B cell (primary cell): ENCODE results near the gene KAZN. TPM values are rescaled to one million over a fixed set of nuclear protein-coding genes. Genes with fewer than 3 reads are reported as not detected.

Source experiments
- ATAC-seq: fragments of 200-7000 bp; cut with Tn5 transposase; one replicate; pipeline ENCODE4 v1.10.0; 2021; ENCODE audit warnings: low read depth, mild to moderate bottlenecking, moderate number of reproducible peaks, moderate library complexity
- CTCF ChIA-PET: fragments of 350-600 bp; sonication (Branson Sonifier 250); formaldehyde crosslinking; loops from one replicate; lab custom pipeline; 2021; ENCODE audit warnings: antibody characterized with exemption, inconsistent platforms; lab: Charles Lee
- POLR2A ChIA-PET: fragments of 350-600 bp; sonication (Branson Sonifier 250); formaldehyde crosslinking; loops from one replicate; lab custom pipeline; 2021; ENCODE audit warnings: antibody characterized with exemption; lab: Charles Lee
- DNase-seq: peaks from one replicate; pipeline ENCODE4 v3.0.0; 2013
- H2AFZ ChIP-seq: 2 replicates; pipeline ENCODE4 v1.6.1; 2012; ENCODE audit warnings: mild to moderate bottlenecking, low read depth, low read length; ENCODE audit not compliant: insufficient read depth, poor library complexity, severe bottlenecking
- H3K27ac ChIP-seq, 2 donors: 1 replicate in 1 of 2; 2 replicates in 1 of 2; pipeline ENCODE4 v1.5.1; 2012 to 2013; ENCODE audit warnings: low read length in 2 of 2, mild to moderate bottlenecking in 2 of 2, moderate library complexity in 1 of 2
- H3K27me3 ChIP-seq, 4 experiments: fragments of 200-600 bp in 1 of 4; sonication (generic) in 1 of 4; replicated peaks in 1 of 4; 1 replicate in 2 of 4; 2 replicates in 2 of 4; pipeline versions ENCODE4 v1.6.1 to v1.7.0; 2013 to 2016; ENCODE audit warnings: low read length in 3 of 4, mild to moderate bottlenecking in 2 of 4, mixed read lengths in 1 of 4, moderate library complexity in 1 of 4; ENCODE audit not compliant: insufficient read depth in 4 of 4, control insufficient read depth in 3 of 4; ENCODE audit errors: control extremely low read depth in 1 of 4
- H3K36me3 ChIP-seq, 2 experiments: replicated peaks in 1 of 2; 1 replicate in 1 of 2; 2 replicates in 1 of 2; pipeline versions ENCODE4 v1.6.1 to v1.7.1; 2013; ENCODE audit warnings: low read length in 1 of 2; ENCODE audit not compliant: insufficient read depth in 2 of 2, control insufficient read depth in 1 of 2; ENCODE audit errors: control extremely low read depth in 1 of 2, extremely low read depth in 1 of 2
- H3K4me1 ChIP-seq, 2 donors: fragments of 200-600 bp in 1 of 2; sonication (generic) in 1 of 2; 1 replicate in 1 of 2; 2 replicates in 1 of 2; pipeline versions ENCODE4 v1.5.1 to v1.6.1; 2013 to 2017; ENCODE audit warnings: low read length in 2 of 2; ENCODE audit not compliant: control insufficient read depth in 2 of 2, insufficient read depth in 2 of 2
- H3K4me2 ChIP-seq: replicated peaks from 2 replicates; pipeline ENCODE3; 2012; ENCODE audit warnings: mild to moderate bottlenecking, low read depth, low read length; ENCODE audit not compliant: poor library complexity, severe bottlenecking
- H3K4me3 ChIP-seq, 5 experiments: fragments of 200-600 bp in 1 of 5; sonication (generic) in 1 of 5; 1 replicate in 3 of 5; 2 replicates in 2 of 5; pipeline versions ENCODE4 v1.5.1 to v1.7.0; 2011 to 2016; ENCODE audit warnings: low read length in 4 of 5, mild to moderate bottlenecking in 4 of 5, low read depth in 2 of 5, control low read depth in 1 of 5, moderate library complexity in 1 of 5; ENCODE audit not compliant: insufficient read depth in 1 of 5; ENCODE audit errors: control extremely low read depth in 1 of 5, extremely low read depth in 1 of 5
- H3K79me2 ChIP-seq: fragments of 200-600 bp; sonication (generic); one replicate; pipeline ENCODE4 v1.6.0; 2016; ENCODE audit warnings: low read length; ENCODE audit not compliant: control insufficient read depth, insufficient read depth
- H3K9ac ChIP-seq: fragments of 200-600 bp; sonication (generic); 2 replicates; pipeline ENCODE4 v1.6.1; 2017; ENCODE audit warnings: mild to moderate bottlenecking, low read length, moderate library complexity
- H3K9me3 ChIP-seq, 3 donors: one replicate each; pipeline versions ENCODE4 v1.6.1 to v1.7.1; 2013; ENCODE audit warnings: low read length in 2 of 3; ENCODE audit not compliant: control insufficient read depth in 2 of 3, insufficient read depth in 1 of 3; ENCODE audit errors: control extremely low read depth in 1 of 3
- H4K20me1 ChIP-seq: 2 replicates; pipeline ENCODE4 v1.6.0; 2012; ENCODE audit warnings: mild to moderate bottlenecking, low read length; ENCODE audit not compliant: insufficient read depth, control insufficient read depth, poor library complexity, severe bottlenecking
- H3K27ac Mint-ChIP-seq: one replicate; pipeline ENCODE4 v1.8.0; 2021; ENCODE audit warnings: mixed read lengths
- H3K27me3 Mint-ChIP-seq: one replicate; pipeline ENCODE4 v1.8.0; 2021; ENCODE audit warnings: mixed read lengths
- H3K4me1 Mint-ChIP-seq: one replicate; pipeline ENCODE4 v1.8.0; 2021; ENCODE audit warnings: mixed read lengths
- H3K4me3 Mint-ChIP-seq: one replicate; pipeline ENCODE4 v1.8.0; 2021; ENCODE audit warnings: mixed read lengths
- H3K9me3 Mint-ChIP-seq: one replicate; pipeline ENCODE4 v1.8.0; 2022; ENCODE audit warnings: mixed read lengths; ENCODE audit not compliant: insufficient read depth
- EZH2 ChIP-seq: IDR thresholded peaks from 2 replicates; pipeline ENCODE4 v1.6.1; 2012; ENCODE audit warnings: borderline replicate concordance, low read depth, mild to moderate bottlenecking, moderate library complexity, low read length; ENCODE audit not compliant: insufficient read depth, poor library complexity, severe bottlenecking
- WGBS: methylation state at CpG from one replicate; pipeline ENCODE4 v1.1.5; 2013; ENCODE audit warnings: missing lambda C conversion rate; ENCODE audit not compliant: insufficient coverage; 5-methylcytosine and 5-hydroxymethylcytosine counted together
- intact Hi-C: fragments of 100-400 bp; cut with micrococcal nuclease; formaldehyde crosslinking; loops from one replicate; pipeline ENCODE4 v1.10.0; 2022
- polyA plus RNA-seq: library from polyadenylated mRNA; depleted of rRNA; stranded (reverse); fragments of >200 nt; gene quantifications from 2 replicates; pipeline ENCODE4 v1.2.3, GENCODE V29; 2012
- total RNA-seq, 2 donors: library from RNA; stranded (reverse); fragments of 120-200 nt in 1 of 2; gene quantifications; 1 replicate in 1 of 2; 2 replicates in 1 of 2; pipeline versions ENCODE4 v1.2.3 to v1.2.4, GENCODE V29; 2013 to 2022
- TF ChIP-seq, protein P1 (sequence below): fragments of 200-600 bp; IDR thresholded peaks from one replicate; pipeline ENCODE4 v1.8.0; 2022; ENCODE audit warnings: antibody characterized with exemption, mild to moderate bottlenecking

KAZN gene
- total and polyA plus RNA-seq, 2 donors (not counting 1 experiment from before 2014, with no cell fraction given), result 0.13 to 0.39 TPM

DNA sequence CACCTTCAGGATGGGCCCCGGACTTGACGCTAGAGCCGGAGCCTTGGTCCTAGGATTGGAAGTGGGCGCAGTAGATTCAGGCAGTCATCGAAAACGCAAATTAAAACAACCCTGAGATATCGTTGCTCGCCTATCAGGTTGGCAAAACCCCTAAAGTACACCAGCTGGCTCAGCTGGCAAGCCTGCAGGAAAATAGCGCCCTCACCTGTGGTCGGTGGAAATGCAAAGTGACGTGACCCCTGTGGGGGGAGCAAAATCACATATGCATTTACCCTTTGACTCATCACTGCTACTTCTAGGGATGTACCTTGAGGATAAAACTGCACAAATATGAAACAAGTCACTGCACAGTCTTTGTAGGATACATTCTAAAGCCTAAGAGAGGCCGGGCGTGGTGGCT is 384.8 kb downstream of the KAZN start:
- H3K36me3 ChIP-seq, result no peaks in the 10 kb centered on the region
- Mint-ChIP-seq H3K27ac (no peak overlapping the region), H3K4me1 (no peaks in the 10 kb centered on the region), H3K9me3 (no peaks in the 10 kb centered on the region), H3K4me3 (no peak overlapping the region), H3K27me3 (no peaks in the 10 kb centered on the region)
- H3K79me2 ChIP-seq, result no peaks in the 10 kb centered on the region
- ChIA-PET POLR2A (no interaction called here), CTCF (no interaction called here)
- no peaks in the 10 kb centered on the region for H4K20me1 ChIP-seq
- no peak overlapping the region for H3K4me3 ChIP-seq
- no peak overlapping the region for H3K4me2 ChIP-seq
- H2AFZ ChIP-seq, result no peak overlapping the region
- DNase-seq, result no peak
- no peaks in the 10 kb centered on the region for H3K9me3 ChIP-seq
- TF ChIP-seq, protein P1, sequence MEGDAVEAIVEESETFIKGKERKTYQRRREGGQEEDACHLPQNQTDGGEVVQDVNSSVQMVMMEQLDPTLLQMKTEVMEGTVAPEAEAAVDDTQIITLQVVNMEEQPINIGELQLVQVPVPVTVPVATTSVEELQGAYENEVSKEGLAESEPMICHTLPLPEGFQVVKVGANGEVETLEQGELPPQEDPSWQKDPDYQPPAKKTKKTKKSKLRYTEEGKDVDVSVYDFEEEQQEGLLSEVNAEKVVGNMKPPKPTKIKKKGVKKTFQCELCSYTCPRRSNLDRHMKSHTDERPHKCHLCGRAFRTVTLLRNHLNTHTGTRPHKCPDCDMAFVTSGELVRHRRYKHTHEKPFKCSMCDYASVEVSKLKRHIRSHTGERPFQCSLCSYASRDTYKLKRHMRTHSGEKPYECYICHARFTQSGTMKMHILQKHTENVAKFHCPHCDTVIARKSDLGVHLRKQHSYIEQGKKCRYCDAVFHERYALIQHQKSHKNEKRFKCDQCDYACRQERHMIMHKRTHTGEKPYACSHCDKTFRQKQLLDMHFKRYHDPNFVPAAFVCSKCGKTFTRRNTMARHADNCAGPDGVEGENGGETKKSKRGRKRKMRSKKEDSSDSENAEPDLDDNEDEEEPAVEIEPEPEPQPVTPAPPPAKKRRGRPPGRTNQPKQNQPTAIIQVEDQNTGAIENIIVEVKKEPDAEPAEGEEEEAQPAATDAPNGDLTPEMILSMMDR, result no peak
- no peak for TF ChIP-seq EZH2
- H3K4me1 ChIP-seq, result no peaks in the 10 kb centered on the region
- H3K27ac ChIP-seq, result no peak overlapping the region
- no peaks in the 10 kb centered on the region for H3K27me3 ChIP-seq
- no peak for ATAC-seq
- intact Hi-C loops, result no loop called here
- 96% methylated on average over 11 of the region's 13 CpGs for WGBS
- no peak overlapping the region for H3K9ac ChIP-seq

DNA sequence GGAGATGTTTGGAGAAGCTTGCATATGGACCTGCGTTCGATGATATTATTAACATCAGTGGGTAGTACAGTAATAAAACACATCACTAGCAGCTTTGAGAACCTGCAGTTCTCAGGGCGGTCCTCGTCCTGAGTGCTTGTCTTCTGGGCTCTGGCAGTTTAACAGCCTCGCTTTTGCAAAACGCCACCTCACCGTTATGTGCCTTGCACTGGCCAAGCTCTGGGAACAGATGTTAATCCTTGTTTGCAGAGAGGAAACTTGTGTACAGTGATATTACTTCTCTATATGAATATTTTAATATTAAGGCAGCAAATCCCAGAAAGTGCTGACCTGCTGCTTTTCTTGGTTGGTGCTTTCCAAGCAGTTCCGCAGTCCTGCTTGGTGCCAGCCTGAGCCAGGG is 387.7 kb downstream of the KAZN start:
- CTCF ChIA-PET, result no interaction called here
- WGBS, result 97% methylated on average over 2 of the region's 8 CpGs

More for the DNA sequence above, 387.7 kb downstream of the KAZN start:
- no peaks in the 10 kb centered on the region for H3K9me3 ChIP-seq
- no peaks in the 10 kb centered on the region for H4K20me1 ChIP-seq
- POLR2A ChIA-PET, result no interaction called here
- TF ChIP-seq, protein P1, result no peak
- TF ChIP-seq EZH2, result no peak
- no peak overlapping the region for H3K4me2 ChIP-seq
- H3K27me3 ChIP-seq, result no peaks in the 10 kb centered on the region
- no peak overlapping the region for H3K9ac ChIP-seq
- DNase-seq (no peak), ATAC-seq (no peak)
- no peaks in the 10 kb centered on the region for H3K4me1 Mint-ChIP-seq
- H2AFZ ChIP-seq, result no peak overlapping the region
- no peaks in the 10 kb centered on the region for H3K4me1 ChIP-seq
- H3K27me3 Mint-ChIP-seq, result no peaks in the 10 kb centered on the region
- H3K79me2 ChIP-seq, result no peaks in the 10 kb centered on the region
- intact Hi-C loops, result no loop called here
- no peak overlapping the region for H3K4me3 Mint-ChIP-seq
- no peaks in the 10 kb centered on the region for H3K36me3 ChIP-seq
- no peak overlapping the region for H3K27ac ChIP-seq
- no peaks in the 10 kb centered on the region for H3K9me3 Mint-ChIP-seq
- H3K4me3 ChIP-seq, result no peak overlapping the region
- no peak overlapping the region for H3K27ac Mint-ChIP-seq
